Kidney tubule cell (primary cell): ENCODE results near the gene TRIM15.
A peak's percentile ranks its signal among the peaks of the same experiment; 100 is the strongest.
"Not testable (repeated sequence)": the region's sequence is repeated elsewhere in the genome, so short reads cannot be mapped to it uniquely, and the experiment has no call there.

ENCODE experiments used
- DNase-seq: peaks from one replicate; pipeline ENCODE4 v3.0.0-alpha.2; 2018; ENCODE audit warnings: low spot score

Gene TRIM15

GRCh38 chr6:30163090-30163917, at the start of gene TRIM15:
Gene TRIM15, plus strand, starts transcription at chr6:30163546. Its CDS starts 139 bp downstream, at chr6:30163685.
- peak; percentile 26 for DNase-seq

- peak; percentile 27 for DNase-seq
These were observed 49.5 kb upstream of the TRIM15 start for GRCh38 chr6:30113841-30114240.

GRCh38 chr6:30116724-30117123, 46.6 kb upstream of the TRIM15 start:
- no peak for DNase-seq

GRCh38 chr6:30118691-30119090, 44.7 kb upstream of the TRIM15 start:
- not testable (repeated sequence) for DNase-seq

GRCh38 chr6:30121446-30122366, 41.6 kb upstream of the TRIM15 start:
- no peak for DNase-seq

GRCh38 chr6:30122515-30122914, 40.8 kb upstream of the TRIM15 start:
- no peak for DNase-seq

GRCh38 chr6:30127238-30128093, 35.9 kb upstream of the TRIM15 start:
- DNase-seq: no peak

GRCh38 chr6:30129265-30130178, 33.8 kb upstream of the TRIM15 start:
- DNase-seq: no peak

- DNase-seq: no peak
These were observed 33.1 kb upstream of the TRIM15 start for GRCh38 chr6:30130179-30130679.

- DNase-seq: peak; percentile 89
These were observed 32.2 kb upstream of the TRIM15 start for GRCh38 chr6:30130887-30131862.

- no peak for DNase-seq
These were observed 31.3 kb upstream of the TRIM15 start for GRCh38 chr6:30131947-30132497.

GRCh38 chr6:30135147-30135546, 28.2 kb upstream of the TRIM15 start:
- no peak for DNase-seq

- DNase-seq: no peak
These were observed 27.6 kb upstream of the TRIM15 start, which contains the start of gene TRIM40 for GRCh38 chr6:30135757-30136156. Gene TRIM40, plus strand, starts transcription at chr6:30136140. Its CDS starts 897 bp downstream, at chr6:30137037.

- no peak for DNase-seq
These were observed 26.6 kb upstream of the TRIM15 start for GRCh38 chr6:30136570-30137286.

- not testable (repeated sequence) for DNase-seq
These were observed 23.1 kb upstream of the TRIM15 start for GRCh38 chr6:30140240-30140639.

GRCh38 chr6:30142665-30143064, 20.7 kb upstream of the TRIM15 start:
- DNase-seq: no peak

- no peak for DNase-seq
These were observed 19.6 kb upstream of the TRIM15 start for GRCh38 chr6:30143780-30144179.

- no peak for DNase-seq
These were observed 18.5 kb upstream of the TRIM15 start for GRCh38 chr6:30144811-30145210.
